Lung (tissue), 12 donors: Measurements from ENCODE around the gene CSMD2. TPM values are rescaled to one million over a fixed set of nuclear protein-coding genes. Genes with fewer than 3 reads are reported as not detected.

Source experiments
- ATAC-seq: fragments of 200-7000 bp; cut with Tn5 transposase; one replicate; pipeline ENCODE4 v1.9.1; 2020; ENCODE audit warnings: moderate number of reproducible peaks; ENCODE audit not compliant: insufficient read depth, low FRiP score
- DNase-seq, 3 donors: peaks; one replicate each; pipeline ENCODE4 v3.0.0-alpha.2; 2013 to 2017
- H3K27ac ChIP-seq, 2 donors: one replicate each; pipeline ENCODE4 v1.5.1; 2013; ENCODE audit warnings: mild to moderate bottlenecking in 2 of 2, moderate library complexity in 2 of 2, control low read depth in 1 of 2, inconsistent platforms in 1 of 2, low read depth in 1 of 2, low read length in 1 of 2
- H3K27me3 ChIP-seq, 3 donors: one replicate each; pipeline ENCODE4 v1.5.1; 2013; ENCODE audit warnings: low read length in 2 of 3; ENCODE audit not compliant: control insufficient read depth in 3 of 3, insufficient read depth in 3 of 3
- H3K36me3 ChIP-seq, 4 donors: one replicate each; pipeline ENCODE4 v1.5.1; 2013; ENCODE audit warnings: low read length in 4 of 4, mild to moderate bottlenecking in 1 of 4, moderate library complexity in 1 of 4; ENCODE audit not compliant: control insufficient read depth in 4 of 4, insufficient read depth in 4 of 4
- H3K4me1 ChIP-seq, 5 donors: one replicate each; pipeline ENCODE4 v1.5.1; 2013; ENCODE audit warnings: low read length in 5 of 5, mild to moderate bottlenecking in 2 of 5, moderate library complexity in 1 of 5; ENCODE audit not compliant: control insufficient read depth in 5 of 5, insufficient read depth in 5 of 5
- H3K4me3 ChIP-seq: one replicate; pipeline ENCODE4 v1.5.1; 2013; ENCODE audit warnings: mild to moderate bottlenecking, control low read depth, moderate library complexity
- H3K9ac ChIP-seq, 2 donors: one replicate each; pipeline ENCODE4 v1.5.1; 2013; ENCODE audit warnings: low read length in 2 of 2, control low read depth in 1 of 2; ENCODE audit not compliant: insufficient read depth in 1 of 2
- H3K9me3 ChIP-seq, 4 donors: one replicate each; pipeline ENCODE4 v1.5.1; 2013; ENCODE audit warnings: low read length in 3 of 4, mild to moderate bottlenecking in 1 of 4, moderate library complexity in 1 of 4; ENCODE audit not compliant: control insufficient read depth in 4 of 4, insufficient read depth in 3 of 4
- WGBS, 2 donors: extraction: QIAGEN DNeasy Blood & Tissue Kit; methylation state at CpG; one replicate each; pipeline ENCODE4 v1.1.7; 2013; 5-methylcytosine and 5-hydroxymethylcytosine counted together
- polyA plus RNA-seq, 2 donors: library from polyadenylated mRNA; stranded (reverse); fragments of 200-250 nt; gene quantifications; one replicate each; pipeline ENCODE4 v1.2.1, GENCODE V29; 2013
- total RNA-seq, 2 donors: library from RNA; depleted of rRNA in 1 of 2; stranded (reverse); fragments of >200 nt in 1 of 2; gene quantifications; one replicate each; pipeline ENCODE4 v1.2.1, GENCODE V29; 2014 to 2021
- TF ChIP-seq, protein P1 (sequence below): IDR thresholded peaks from 2 replicates; pipeline ENCODE4 v1.5.1; 2012; ENCODE audit warnings: mild to moderate bottlenecking; ENCODE audit errors: control extremely low read depth, extremely low read depth
- donor health status: control.
- donor health status: control.
- donor health status: Bipolar disorder and iron deficiency.
- donor health status: healthy.
- donor health status: DM: yes; HTN: yes; CAD: no.

CSMD2 gene
- total and polyA plus RNA-seq, 4 donors: 0.11 to 1.2 (median 0.39) TPM

DNA sequence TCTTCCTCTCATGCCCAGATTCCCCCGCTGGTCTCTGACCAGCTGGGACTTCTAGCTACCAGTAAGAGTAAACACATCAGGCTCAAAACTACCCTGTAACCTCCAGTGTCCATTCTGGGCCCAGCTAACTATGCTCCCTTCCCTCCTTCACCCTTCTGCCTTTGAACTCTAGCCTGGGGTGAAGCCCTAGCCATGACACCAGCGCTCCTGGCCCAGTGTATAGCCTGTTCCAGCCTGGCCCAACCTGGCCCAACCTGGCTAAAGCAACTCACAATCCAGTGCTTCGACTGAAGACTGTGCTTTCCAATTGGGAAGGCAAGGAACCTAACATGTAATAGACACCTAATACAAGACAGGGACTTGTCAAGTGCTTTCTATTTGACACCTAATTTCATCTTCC lies 27.6 kb downstream of the CSMD2 start:
- no peak overlapping the region for H3K4me3 ChIP-seq
- H3K36me3 ChIP-seq: no peaks in the 10 kb centered on the region
- H3K9me3 ChIP-seq: peaks cover 0 to 2% (median under 1%) of the 10 kb centered on the region in 4 donors
- TF ChIP-seq, protein P1, sequence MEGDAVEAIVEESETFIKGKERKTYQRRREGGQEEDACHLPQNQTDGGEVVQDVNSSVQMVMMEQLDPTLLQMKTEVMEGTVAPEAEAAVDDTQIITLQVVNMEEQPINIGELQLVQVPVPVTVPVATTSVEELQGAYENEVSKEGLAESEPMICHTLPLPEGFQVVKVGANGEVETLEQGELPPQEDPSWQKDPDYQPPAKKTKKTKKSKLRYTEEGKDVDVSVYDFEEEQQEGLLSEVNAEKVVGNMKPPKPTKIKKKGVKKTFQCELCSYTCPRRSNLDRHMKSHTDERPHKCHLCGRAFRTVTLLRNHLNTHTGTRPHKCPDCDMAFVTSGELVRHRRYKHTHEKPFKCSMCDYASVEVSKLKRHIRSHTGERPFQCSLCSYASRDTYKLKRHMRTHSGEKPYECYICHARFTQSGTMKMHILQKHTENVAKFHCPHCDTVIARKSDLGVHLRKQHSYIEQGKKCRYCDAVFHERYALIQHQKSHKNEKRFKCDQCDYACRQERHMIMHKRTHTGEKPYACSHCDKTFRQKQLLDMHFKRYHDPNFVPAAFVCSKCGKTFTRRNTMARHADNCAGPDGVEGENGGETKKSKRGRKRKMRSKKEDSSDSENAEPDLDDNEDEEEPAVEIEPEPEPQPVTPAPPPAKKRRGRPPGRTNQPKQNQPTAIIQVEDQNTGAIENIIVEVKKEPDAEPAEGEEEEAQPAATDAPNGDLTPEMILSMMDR: no peak
- H3K27me3 ChIP-seq: no peaks in the 10 kb centered on the region
- H3K27ac ChIP-seq: no peak overlapping the region
- DNase-seq (no peak), ATAC-seq (no peak)
- H3K9ac ChIP-seq: no peak overlapping the region
- no peaks in the 10 kb centered on the region for H3K4me1 ChIP-seq
- 74 to 87% methylated on average over 3 of the region's 3 CpGs for WGBS, 2 donors

DNA sequence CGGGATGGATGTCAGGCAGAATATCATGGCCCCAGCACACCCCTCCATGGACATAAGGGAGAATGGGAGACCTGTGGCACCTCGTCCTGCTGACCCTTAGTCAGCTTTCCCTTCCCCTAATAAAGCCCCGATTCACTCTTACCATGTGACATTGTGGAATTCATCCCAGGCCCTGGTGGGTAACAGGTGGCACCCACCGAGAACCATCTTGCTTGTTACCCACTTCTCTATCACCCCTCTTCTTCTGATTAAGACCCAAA lies 32.9 kb downstream of the CSMD2 start:
- Histone ChIP-seq H3K9me3 (peaks cover 0 to 2% (median 0%) of the 10 kb centered on the region in 4 donors), H3K4me1 (no peaks in the 10 kb centered on the region), H3K9ac (no peak overlapping the region), H3K27me3 (no peaks in the 10 kb centered on the region), H3K27ac (no peak overlapping the region), H3K4me3 (no peak overlapping the region), H3K36me3 (no peaks in the 10 kb centered on the region)
- TF ChIP-seq, protein P1: no peak
- WGBS, 2 donors: 82 to 88% methylated on average over 4 of the region's 4 CpGs
- DNase-seq: no peak
- no peak for ATAC-seq

DNA sequence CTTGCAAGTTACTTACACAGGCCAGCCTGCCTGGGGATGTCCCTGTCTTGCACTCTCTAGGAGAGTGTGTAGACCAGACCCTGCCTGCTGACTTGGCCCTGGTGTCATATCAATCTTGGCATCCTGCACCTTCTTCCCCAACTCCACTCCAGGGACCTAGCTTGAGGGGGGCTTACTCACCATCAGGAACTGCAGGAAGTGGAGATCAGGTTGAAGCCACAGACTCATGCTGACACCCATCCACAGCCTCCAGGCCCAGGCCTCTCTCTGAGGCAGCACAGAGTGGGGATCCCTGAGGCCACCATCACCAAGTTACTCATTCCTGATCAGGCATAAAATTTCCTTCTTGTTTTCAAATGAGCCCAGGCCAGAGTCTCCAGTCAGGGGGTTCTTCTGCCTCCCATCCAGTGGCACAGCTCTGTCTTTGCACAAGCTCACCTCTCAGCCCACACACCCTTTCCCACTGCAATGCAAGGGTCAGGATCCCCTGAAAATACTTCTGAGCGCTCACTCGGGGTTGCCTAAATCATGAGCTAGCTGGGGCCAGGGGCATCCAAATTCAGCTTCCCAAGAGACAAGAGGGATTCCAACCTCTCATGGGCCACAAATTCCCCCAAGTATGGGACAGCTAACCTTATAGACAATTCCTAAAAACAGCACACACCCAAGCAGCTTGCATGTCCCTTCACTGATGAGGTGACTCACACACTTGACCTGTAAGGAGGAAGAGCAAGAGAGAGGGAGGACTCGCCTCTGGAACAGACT lies 33.5 kb downstream of the CSMD2 start:
- Histone ChIP-seq H3K36me3 (no peaks in the 10 kb centered on the region), H3K9me3 (peaks cover 0 to 2% (median 0%) of the 10 kb centered on the region in 4 donors), H3K4me1 (no peaks in the 10 kb centered on the region), H3K27me3 (no peaks in the 10 kb centered on the region), H3K27ac (no peak overlapping the region), H3K9ac (no peak overlapping the region), H3K4me3 (no peak overlapping the region)
- DNase-seq: no peak
- ATAC-seq: no peak
- WGBS, 2 donors: 89 to 90% methylated on average over 3 of the region's 3 CpGs
- TF ChIP-seq, protein P1: no peak

DNA sequence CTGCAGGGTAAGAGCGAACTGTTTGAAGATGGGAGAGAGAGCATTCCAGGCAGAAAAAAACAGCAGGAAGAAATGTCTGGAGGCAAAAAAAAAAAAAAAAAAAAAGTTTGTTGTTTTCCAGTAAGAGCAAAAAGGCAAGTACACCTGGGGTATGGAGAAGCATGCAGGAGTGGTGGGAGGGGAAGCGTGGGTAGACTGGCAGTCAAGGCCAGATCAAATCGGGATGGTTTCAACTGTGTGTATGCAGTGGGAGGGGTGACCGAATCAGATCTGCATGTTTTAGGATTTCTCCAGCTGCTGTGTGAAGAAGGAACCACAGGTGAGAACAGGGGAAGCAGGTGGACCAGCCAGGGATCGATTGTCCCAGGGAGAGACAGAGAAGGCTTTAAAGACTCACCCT lies 34.7 kb downstream of the CSMD2 start:
- no peak overlapping the region for H3K4me3 ChIP-seq
- WGBS, 2 donors: 83 to 92% methylated on average over 5 of the region's 5 CpGs
- H3K4me1 ChIP-seq: no peaks in the 10 kb centered on the region
- ATAC-seq (no peak), DNase-seq (no peak)
- H3K9me3 ChIP-seq: peaks cover 0 to 2% (median 0%) of the 10 kb centered on the region in 4 donors
- no peaks in the 10 kb centered on the region for H3K27me3 ChIP-seq
- no peak overlapping the region for H3K9ac ChIP-seq
- H3K36me3 ChIP-seq: no peaks in the 10 kb centered on the region
- no peak overlapping the region for H3K27ac ChIP-seq
- TF ChIP-seq, protein P1: no peak
